Hematopoietic multipotent progenitor cell treated with erythropoietin and hydrocortisone succinate and interleukin-3 and kit ligand, for 4 days (in vitro differentiated cells): ENCODE measurements around the gene CPA2.
A peak's percentile ranks its signal among the peaks of the same experiment; 100 is the strongest.
"Not testable (repeated sequence)": the region's sequence is repeated elsewhere in the genome, so short reads cannot be mapped to it uniquely, and the experiment has no call there.

Experiments
- DNase-seq: peaks from one replicate; pipeline ENCODE4 v3.0.0-alpha.2; 2015

The CPA2 gene

GRCh38 chr7:130321542-130322229 lies 55.0 kb downstream of the CPA2 start:
- DNase-seq: not testable (repeated sequence)

GRCh38 chr7:130322615-130323014 lies 56.0 kb downstream of the CPA2 start:
- DNase-seq: no peak

GRCh38 chr7:130324306-130324943 lies 57.8 kb downstream of the CPA2 start:
- DNase-seq: peak; percentile 20

GRCh38 chr7:130329681-130330080 lies 63.0 kb downstream of the CPA2 start:
- no peak for DNase-seq

GRCh38 chr7:130332259-130333053 lies 65.8 kb downstream of the CPA2 start:
- no peak for DNase-seq

GRCh38 chr7:130333832-130334231 lies 67.2 kb downstream of the CPA2 start:
- DNase-seq: no peak

- DNase-seq: no peak
These were observed 67.6 kb downstream of the CPA2 start for GRCh38 chr7:130334274-130334673.

- peak; percentile 14 for DNase-seq
These were observed 70.8 kb downstream of the CPA2 start for GRCh38 chr7:130337410-130337971.

- DNase-seq: no peak
These were observed 71.6 kb downstream of the CPA2 start for GRCh38 chr7:130338233-130338632.
